IPS DF 19.7 (cell line): ENCODE measurements around the gene CCNYL1.

Experiments
- DNase-seq: peaks from one replicate; pipeline ENCODE4 v3.0.0-alpha.2; 2013; ENCODE audit warnings: low read depth, low spot score

The CCNYL1 gene

GRCh38 chr2:207791579-207792243 lies 80.3 kb downstream of the CCNYL1 start:
- no peak for DNase-seq

- DNase-seq, result no peak
Measured at GRCh38 chr2:207792244-207792785, 80.9 kb downstream of the CCNYL1 start.

GRCh38 chr2:207796585-207797350 lies 85.3 kb downstream of the CCNYL1 start:
- DNase-seq, result no peak

GRCh38 chr2:207801259-207801658 lies 89.8 kb downstream of the CCNYL1 start:
- no peak for DNase-seq

GRCh38 chr2:207802650-207803049 lies 91.2 kb downstream of the CCNYL1 start:
- DNase-seq, result no peak
